K562 (cell line): ENCODE data around the gene ZDHHC8. TPM values are rescaled to one million over a fixed set of nuclear protein-coding genes. Genes with fewer than 3 reads are reported as not detected.
A peak's percentile ranks its signal among the peaks of the same experiment; 100 is the strongest.

Experiments
- ARID1B ChIP-seq: fragments of 450-650 bp; IDR thresholded peaks from 2 replicates; pipeline ENCODE4 v1.6.1; 2016; ENCODE audit warnings: antibody characterized with exemption, mild to moderate bottlenecking, inconsistent platforms
- ARNT ChIP-seq, 2 experiments: fragments of 450-650 bp; IDR thresholded peaks; 2 replicates each; pipeline ENCODE4 v1.6.1; 2016; ENCODE audit warnings: mild to moderate bottlenecking in 1 of 2
- HMG20B ChIP-seq: fragments of 250-450 bp; sonication (Bioruptor Pico); IDR thresholded peaks from 2 replicates; pipeline ENCODE4 v1.5.0; 2021; ENCODE audit warnings: mild to moderate bottlenecking
- IFI16 ChIP-seq: fragments of 250-450 bp; sonication (Bioruptor Pico); IDR thresholded peaks from 2 replicates; pipeline ENCODE4 v2.1.2; 2022; ENCODE audit warnings: mild to moderate bottlenecking, inconsistent platforms
- KLF1 ChIP-seq: fragments of 450-650 bp; IDR thresholded peaks from 2 replicates; pipeline ENCODE4 v1.6.1; 2016; ENCODE audit warnings: missing genetic modification characterization, missing compliant biosample characterization
- MYC ChIP-seq, 2 experiments: fragments of 250-450 bp in 1 of 2; sonication (Bioruptor Pico) in 1 of 2; IDR thresholded peaks; 2 replicates each; pipeline versions ENCODE4 v1.5.1 to v1.6.1; 2012 to 2021; ENCODE audit warnings: low read depth in 2 of 2, borderline replicate concordance in 1 of 2, improper control_type of control experiment in 1 of 2, low read length in 1 of 2, mild to moderate bottlenecking in 1 of 2, moderate library complexity in 1 of 2
- NCOA4 ChIP-seq: fragments of 450-650 bp; IDR thresholded peaks from 2 replicates; pipeline ENCODE4 v1.6.1; 2018; ENCODE audit warnings: mild to moderate bottlenecking; ENCODE audit not compliant: partially characterized antibody
- NEUROD1 ChIP-seq: fragments of 150-350 bp; IDR thresholded peaks from 2 replicates; pipeline ENCODE4 v1.6.1; 2014; ENCODE audit warnings: borderline replicate concordance, low read length, low read depth; ENCODE audit not compliant: partially characterized antibody
- PHF21A ChIP-seq: fragments of 450-650 bp; IDR thresholded peaks from 2 replicates; pipeline ENCODE4 v1.6.1; 2017; ENCODE audit warnings: low read depth, borderline replicate concordance
- RB1 ChIP-seq: fragments of 450-650 bp; IDR thresholded peaks from 2 replicates; pipeline ENCODE4 v1.6.1; 2017; ENCODE audit warnings: low read depth, mild to moderate bottlenecking
- STAT5A ChIP-seq: IDR thresholded peaks from 2 replicates; pipeline ENCODE4 v1.6.1; 2012; ENCODE audit warnings: low read length, inconsistent platforms, borderline replicate concordance
- ZNF785 ChIP-seq: fragments of 250-450 bp; sonication (Bioruptor Pico); IDR thresholded peaks from 2 replicates; pipeline ENCODE4 v1.4.0; 2020; ENCODE audit warnings: mild to moderate bottlenecking
- polyA plus RNA-seq, 8 experiments: library from polyadenylated mRNA; depleted of rRNA in 4 of 8; stranded (reverse) in 5 of 8; unstranded in 3 of 8; fragments of >200 nt; fragmentation: Nextera tagmentation in 2 of 8; fragmentation: Illumina TruSeq in 1 of 8; extraction: Ambion mirVana in 2 of 8; extraction: Trizol in 1 of 8; gene quantifications; 2 replicates each; pipeline versions ENCODE4 v1.2.1 to v1.2.3, GENCODE V29; 2011 to 2014; ENCODE audit warnings: inconsistent platforms in 1 of 8, missing spikeins in 1 of 8
- total RNA-seq, 7 experiments: library from RNA; depleted of rRNA in 6 of 7; stranded (reverse); fragments of >200 nt in 6 of 7; fragmentation: Illumina TruSeq in 2 of 7; extraction: Trizol in 2 of 7; gene quantifications; 2 replicates each; pipeline versions ENCODE4 v1.2.1 to v1.2.3, GENCODE V29; 2011 to 2021; ENCODE audit warnings: low replicate concordance in 1 of 7
- TF ChIP-seq, protein P1 (sequence below): fragments of 200-800 bp; sonication (Bioruptor generic); IDR thresholded peaks from 2 replicates; pipeline ENCODE4 v1.6.1; 2017; ENCODE audit warnings: missing genetic modification characterization, missing compliant biosample characterization
- TF ChIP-seq, protein P2 (sequence below): fragments of 250-450 bp; sonication (Bioruptor Pico); IDR thresholded peaks from 2 replicates; pipeline ENCODE4 v1.4.0; 2020; ENCODE audit warnings: mild to moderate bottlenecking
- TF ChIP-seq, protein P3 (sequence below): fragments of 450-650 bp; IDR thresholded peaks from 2 replicates; pipeline ENCODE4 v1.6.1; 2018; ENCODE audit not compliant: partially characterized antibody
- TF ChIP-seq, protein P4 (sequence below): fragments of 450-650 bp; conservative IDR thresholded peaks from 2 replicates; pipeline ENCODE4 v1.6.1; 2016; ENCODE audit warnings: missing genetic modification characterization, low read depth, mild to moderate bottlenecking, missing compliant biosample characterization, moderate library complexity
- TF ChIP-seq, protein P5 (sequence below): fragments of 450-650 bp; IDR thresholded peaks from 2 replicates; pipeline ENCODE4 v1.6.1; 2017; ENCODE audit warnings: antibody characterized with exemption

The ZDHHC8 gene
- total and polyA plus RNA-seq, 9 of the 15 experiments (the other 6 are each of a cell fraction or from before 2014, with no cell fraction given) = 0.04 to 109 (median 16.4) TPM

DNA sequence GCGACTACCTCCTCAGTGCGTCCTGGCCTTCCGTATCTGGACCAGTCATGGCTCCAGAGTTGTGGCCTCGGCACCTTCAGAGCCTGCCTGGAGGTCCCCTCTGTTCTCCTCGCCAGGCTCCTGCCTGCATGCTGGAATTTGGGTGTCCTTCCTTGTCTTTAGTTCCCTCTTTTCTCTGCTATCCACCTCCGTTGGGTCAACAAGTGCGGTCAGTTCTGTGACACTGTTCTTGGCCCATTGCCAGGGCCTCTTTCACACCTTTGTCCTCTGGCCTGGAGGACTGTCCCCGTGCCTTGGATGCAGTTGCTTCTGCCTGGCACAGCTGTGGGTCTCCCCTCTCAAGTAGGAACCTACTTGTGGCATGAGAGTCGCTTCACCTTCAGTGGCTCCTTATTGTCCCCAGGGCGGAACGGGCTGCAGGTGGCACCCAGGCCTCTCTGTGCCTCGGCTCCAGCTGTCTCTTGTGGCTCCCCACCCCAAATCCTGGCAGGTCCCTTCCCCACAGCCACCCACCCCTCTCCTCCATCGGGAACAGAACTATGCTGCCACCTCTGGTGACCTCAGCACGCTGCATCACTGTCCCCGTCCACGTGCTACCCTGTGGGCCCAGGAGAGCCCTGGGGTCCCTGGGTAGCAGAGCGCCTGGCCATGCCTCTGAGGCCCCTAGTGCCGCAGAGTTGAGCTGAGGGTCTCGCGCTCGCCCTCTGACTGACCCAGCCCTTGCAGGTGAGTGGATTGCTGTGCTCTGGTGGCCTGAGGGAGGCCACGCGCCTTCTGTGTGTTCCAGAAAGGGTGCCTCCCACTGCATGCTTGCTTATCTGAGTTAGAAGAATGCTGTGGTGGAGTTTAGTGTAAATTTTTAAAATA is 46.8 kb upstream of the ZDHHC8 start (continued):
- TF ChIP-seq KLF1 (tag) (no peak), IFI16 (CRISPR knock-in tag) (peak; percentile 25; the same call in 1 of the 2 replicates), RB1 (no peak), ZNF785 (no peak), STAT5A (no peak), ARID1B (no peak), NCOA4 (no peak), MYC (IDR thresholded peaks at IDR 0.05; ENCODE audit: low read depth, low read length) (peak; percentile 100), MYC (CRISPR knock-in tag; IDR thresholded peaks at IDR 0.05; ENCODE audit: borderline replicate concordance, low read depth) (peak; percentile 100), ARNT (IDR thresholded peaks at IDR 0.05) (no peak), PHF21A (no peak), HMG20B (CRISPR knock-in tag) (no peak), NEUROD1 (peak; percentile 92)
- TF ChIP-seq, protein P1, sequence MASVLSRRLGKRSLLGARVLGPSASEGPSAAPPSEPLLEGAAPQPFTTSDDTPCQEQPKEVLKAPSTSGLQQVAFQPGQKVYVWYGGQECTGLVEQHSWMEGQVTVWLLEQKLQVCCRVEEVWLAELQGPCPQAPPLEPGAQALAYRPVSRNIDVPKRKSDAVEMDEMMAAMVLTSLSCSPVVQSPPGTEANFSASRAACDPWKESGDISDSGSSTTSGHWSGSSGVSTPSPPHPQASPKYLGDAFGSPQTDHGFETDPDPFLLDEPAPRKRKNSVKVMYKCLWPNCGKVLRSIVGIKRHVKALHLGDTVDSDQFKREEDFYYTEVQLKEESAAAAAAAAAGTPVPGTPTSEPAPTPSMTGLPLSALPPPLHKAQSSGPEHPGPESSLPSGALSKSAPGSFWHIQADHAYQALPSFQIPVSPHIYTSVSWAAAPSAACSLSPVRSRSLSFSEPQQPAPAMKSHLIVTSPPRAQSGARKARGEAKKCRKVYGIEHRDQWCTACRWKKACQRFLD (CRISPR knock-in tag) = no peak
- TF ChIP-seq, protein P2, sequence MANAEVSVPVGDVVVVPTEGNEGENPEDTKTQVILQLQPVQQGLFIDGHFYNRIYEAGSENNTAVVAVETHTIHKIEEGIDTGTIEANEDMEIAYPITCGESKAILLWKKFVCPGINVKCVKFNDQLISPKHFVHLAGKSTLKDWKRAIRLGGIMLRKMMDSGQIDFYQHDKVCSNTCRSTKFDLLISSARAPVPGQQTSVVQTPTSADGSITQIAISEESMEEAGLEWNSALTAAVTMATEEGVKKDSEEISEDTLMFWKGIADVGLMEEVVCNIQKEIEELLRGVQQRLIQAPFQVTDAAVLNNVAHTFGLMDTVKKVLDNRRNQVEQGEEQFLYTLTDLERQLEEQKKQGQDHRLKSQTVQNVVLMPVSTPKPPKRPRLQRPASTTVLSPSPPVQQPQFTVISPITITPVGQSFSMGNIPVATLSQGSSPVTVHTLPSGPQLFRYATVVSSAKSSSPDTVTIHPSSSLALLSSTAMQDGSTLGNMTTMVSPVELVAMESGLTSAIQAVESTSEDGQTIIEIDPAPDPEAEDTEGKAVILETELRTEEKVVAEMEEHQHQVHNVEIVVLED = no peak
- TF ChIP-seq, protein P3, sequence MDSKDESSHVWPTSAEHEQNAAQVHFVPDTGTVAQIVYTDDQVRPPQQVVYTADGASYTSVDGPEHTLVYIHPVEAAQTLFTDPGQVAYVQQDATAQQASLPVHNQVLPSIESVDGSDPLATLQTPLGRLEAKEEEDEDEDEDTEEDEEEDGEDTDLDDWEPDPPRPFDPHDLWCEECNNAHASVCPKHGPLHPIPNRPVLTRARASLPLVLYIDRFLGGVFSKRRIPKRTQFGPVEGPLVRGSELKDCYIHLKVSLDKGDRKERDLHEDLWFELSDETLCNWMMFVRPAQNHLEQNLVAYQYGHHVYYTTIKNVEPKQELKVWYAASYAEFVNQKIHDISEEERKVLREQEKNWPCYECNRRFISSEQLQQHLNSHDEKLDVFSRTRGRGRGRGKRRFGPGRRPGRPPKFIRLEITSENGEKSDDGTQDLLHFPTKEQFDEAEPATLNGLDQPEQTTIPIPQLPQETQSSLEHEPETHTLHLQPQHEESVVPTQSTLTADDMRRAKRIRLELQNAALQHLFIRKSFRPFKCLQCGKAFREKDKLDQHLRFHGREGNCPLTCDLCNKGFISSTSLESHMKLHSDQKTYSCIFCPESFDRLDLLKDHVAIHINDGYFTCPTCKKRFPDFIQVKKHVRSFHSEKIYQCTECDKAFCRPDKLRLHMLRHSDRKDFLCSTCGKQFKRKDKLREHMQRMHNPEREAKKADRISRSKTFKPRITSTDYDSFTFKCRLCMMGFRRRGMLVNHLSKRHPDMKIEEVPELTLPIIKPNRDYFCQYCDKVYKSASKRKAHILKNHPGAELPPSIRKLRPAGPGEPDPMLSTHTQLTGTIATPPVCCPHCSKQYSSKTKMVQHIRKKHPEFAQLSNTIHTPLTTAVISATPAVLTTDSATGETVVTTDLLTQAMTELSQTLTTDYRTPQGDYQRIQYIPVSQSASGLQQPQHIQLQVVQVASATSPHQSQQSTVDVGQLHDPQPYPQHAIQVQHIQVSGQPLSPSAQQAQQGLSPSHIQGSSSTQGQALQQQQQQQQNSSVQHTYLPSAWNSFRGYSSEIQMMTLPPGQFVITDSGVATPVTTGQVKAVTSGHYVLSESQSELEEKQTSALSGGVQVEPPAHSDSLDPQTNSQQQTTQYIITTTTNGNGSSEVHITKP = no peak
- TF ChIP-seq, protein P4, sequence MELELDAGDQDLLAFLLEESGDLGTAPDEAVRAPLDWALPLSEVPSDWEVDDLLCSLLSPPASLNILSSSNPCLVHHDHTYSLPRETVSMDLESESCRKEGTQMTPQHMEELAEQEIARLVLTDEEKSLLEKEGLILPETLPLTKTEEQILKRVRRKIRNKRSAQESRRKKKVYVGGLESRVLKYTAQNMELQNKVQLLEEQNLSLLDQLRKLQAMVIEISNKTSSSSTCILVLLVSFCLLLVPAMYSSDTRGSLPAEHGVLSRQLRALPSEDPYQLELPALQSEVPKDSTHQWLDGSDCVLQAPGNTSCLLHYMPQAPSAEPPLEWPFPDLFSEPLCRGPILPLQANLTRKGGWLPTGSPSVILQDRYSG = no peak
- TF ChIP-seq, protein P5, sequence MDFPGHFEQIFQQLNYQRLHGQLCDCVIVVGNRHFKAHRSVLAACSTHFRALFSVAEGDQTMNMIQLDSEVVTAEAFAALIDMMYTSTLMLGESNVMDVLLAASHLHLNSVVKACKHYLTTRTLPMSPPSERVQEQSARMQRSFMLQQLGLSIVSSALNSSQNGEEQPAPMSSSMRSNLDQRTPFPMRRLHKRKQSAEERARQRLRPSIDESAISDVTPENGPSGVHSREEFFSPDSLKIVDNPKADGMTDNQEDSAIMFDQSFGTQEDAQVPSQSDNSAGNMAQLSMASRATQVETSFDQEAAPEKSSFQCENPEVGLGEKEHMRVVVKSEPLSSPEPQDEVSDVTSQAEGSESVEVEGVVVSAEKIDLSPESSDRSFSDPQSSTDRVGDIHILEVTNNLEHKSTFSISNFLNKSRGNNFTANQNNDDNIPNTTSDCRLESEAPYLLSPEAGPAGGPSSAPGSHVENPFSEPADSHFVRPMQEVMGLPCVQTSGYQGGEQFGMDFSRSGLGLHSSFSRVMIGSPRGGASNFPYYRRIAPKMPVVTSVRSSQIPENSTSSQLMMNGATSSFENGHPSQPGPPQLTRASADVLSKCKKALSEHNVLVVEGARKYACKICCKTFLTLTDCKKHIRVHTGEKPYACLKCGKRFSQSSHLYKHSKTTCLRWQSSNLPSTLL = no peak
